GM18861 (cell line): ENCODE data around the gene EMILIN3.

Experiments
- ATAC-seq: cut with Tn5 transposase; IDR thresholded peaks from one replicate; pipeline ENCODE4 v1.9.1; 2021; ENCODE audit not compliant: unreplicated experiment

The EMILIN3 gene

GRCh38 chr20:41392295-41392694 lies 25.7 kb upstream of the EMILIN3 start:
- no peak for ATAC-seq

DNA sequence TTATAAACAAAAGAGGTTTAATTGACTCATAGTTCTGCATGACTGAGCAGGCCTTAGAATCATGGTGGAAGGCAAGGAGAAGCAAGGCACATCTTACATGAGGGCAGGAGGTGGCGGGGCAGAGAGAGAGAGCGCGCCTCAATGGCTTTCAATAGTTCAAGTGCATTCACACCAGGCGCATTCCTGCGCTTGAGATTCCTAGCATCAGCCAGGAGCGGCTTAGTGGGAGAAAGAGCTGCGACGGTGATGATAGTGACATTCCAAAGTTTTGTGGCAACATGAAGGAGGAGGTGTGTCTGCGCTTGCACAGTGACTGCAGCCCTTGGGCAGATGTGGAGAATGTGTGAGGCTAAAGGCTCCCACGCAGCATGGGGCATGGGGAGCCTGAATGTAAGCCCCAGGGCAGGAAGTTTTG lies 25.0 kb upstream of the EMILIN3 start:
- ATAC-seq: no peak

DNA sequence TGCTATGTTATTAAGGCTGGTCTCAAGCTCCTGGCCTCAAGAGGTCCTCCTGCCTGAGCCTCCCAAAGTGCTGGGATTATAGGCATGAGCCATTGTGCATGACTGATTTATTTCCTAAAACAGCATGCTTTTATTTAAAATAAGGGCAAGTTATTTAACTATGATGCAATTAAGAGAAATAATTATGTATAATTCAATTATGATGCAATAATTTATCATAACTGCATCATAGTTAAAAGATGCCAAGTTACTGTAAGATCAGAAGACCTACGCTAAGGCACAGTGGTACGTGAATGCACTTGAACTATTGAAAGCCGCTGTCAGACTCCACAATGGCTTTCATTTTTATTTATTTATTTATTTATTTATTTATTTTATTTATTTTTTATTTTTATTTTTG lies 24.3 kb upstream of the EMILIN3 start:
- ATAC-seq: no peak

GRCh38 chr20:41387444-41387851 lies 20.8 kb upstream of the EMILIN3 start:
- ATAC-seq: no peak

DNA sequence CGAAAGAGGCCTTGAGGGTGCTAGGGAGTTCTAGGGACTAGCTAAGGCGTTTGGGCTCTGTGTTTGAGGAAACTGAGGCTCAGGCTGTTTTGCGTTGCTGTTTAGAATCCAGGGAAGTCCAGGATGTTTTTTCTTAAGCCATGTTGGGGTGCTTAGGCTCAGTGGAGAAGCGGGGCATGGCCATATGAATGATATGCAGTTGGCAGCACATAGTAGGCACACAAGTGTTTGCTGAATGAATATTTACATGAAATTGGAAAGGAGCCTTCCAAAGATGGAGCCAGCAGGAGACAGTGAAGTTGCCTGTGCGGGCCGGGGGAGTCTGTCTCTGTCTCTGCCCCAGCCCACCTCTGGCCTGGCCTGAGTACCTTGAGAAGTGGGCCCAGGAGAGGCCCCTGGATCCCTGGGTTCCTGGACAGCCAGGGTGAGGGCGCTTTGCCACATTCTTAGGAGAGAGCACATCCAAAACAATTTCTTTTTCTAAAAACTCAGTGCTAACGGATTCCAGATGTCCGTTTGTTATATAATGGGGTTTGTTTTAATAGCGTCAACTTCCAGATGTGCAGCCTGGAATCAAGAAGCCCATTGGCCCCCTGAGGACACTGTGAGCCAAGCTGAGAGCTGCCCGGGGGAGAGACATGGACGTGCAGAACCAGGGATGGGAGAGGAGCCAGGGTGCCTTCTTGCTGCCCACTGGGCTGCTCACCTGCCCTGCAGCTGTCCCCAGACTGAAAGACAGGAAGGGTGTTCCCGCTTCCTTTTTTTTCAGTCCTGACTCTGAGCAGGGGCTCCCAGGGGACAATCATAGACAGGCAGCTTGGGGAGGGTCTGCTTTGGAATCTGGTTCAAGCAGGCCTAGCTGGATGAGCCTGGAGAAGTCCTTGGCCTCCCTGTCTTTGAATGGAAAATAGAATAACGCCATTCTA lies 20.1 kb upstream of the EMILIN3 start:
- no peak for ATAC-seq

DNA sequence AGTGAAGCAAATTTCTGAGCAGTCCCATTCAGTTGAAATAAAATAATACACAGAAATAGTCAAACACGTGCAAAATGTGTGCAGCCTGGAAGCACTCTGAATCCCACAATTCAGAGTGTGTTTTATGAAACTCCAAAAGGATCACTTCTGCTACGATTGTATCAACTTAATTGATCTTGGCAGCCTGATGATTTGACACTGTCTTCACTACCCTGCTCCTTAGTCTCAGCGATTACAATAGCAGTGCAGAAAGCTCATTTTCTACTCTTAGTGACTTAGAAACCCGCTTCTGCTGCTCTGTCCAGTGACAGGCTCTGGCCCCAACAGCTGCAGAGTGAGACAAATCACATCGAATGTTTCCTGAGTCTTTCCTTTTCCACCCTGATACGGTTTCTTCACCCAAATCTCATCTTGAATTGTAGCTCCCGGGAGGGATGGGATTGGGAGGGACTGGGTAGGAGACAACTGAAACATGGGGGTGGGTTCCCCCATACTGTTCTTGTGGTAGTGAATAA lies 16.2 kb upstream of the EMILIN3 start:
- ATAC-seq: no peak

GRCh38 chr20:41380551-41381193 lies 14.1 kb upstream of the EMILIN3 start:
- ATAC-seq: no peak

GRCh38 chr20:41379551-41379950 lies 12.9 kb upstream of the EMILIN3 start:
- ATAC-seq: no peak

- no peak for ATAC-seq
Measured at GRCh38 chr20:41377275-41377674, 10.7 kb upstream of the EMILIN3 start.

- ATAC-seq: no peak
Measured at GRCh38 chr20:41376349-41376748, 9.7 kb upstream of the EMILIN3 start.

- ATAC-seq: no peak
Measured at GRCh38 chr20:41375846-41376245, 9.2 kb upstream of the EMILIN3 start.

- ATAC-seq: no peak
Measured at GRCh38 chr20:41373931-41374920, 7.6 kb upstream of the EMILIN3 start.

- no peak for ATAC-seq
Measured at GRCh38 chr20:41373251-41373783, 6.7 kb upstream of the EMILIN3 start.

- ATAC-seq: no peak
Measured at GRCh38 chr20:41371371-41371770, 4.8 kb upstream of the EMILIN3 start.

- ATAC-seq: no peak
Measured at GRCh38 chr20:41370176-41370575, 3.6 kb upstream of the EMILIN3 start.

GRCh38 chr20:41369673-41370072 lies 3.1 kb upstream of the EMILIN3 start:
- no peak for ATAC-seq

DNA sequence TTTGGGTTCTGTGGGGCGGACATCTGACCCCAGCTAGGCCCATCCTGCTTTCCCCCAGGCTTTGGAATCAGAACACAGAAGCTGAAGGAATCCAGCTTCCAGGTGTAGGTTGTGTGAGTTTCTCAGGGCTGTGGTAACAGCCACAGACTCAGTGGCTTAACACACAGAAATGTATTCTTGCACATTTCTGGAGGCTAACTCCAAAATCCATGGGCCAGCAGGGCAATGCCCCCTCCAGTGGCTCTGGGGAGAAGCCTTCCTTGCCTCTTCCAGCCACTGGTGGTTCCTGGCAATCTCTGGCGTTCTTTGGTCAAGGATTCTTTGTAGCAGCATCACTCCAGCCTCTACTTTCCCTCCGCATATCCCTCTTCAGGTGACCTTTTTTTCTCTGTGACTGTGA lies 1.3 kb upstream of the EMILIN3 start:
- no peak for ATAC-seq

GRCh38 chr20:41367393-41367695 lies 726 bp upstream of the EMILIN3 start:
- no peak for ATAC-seq

GRCh38 chr20:41365777-41366545 lies 657 bp downstream of the EMILIN3 start:
- no peak for ATAC-seq
